Retinal pigment epithelial cell (primary cell): Measurements from ENCODE around the gene WFDC12.

ENCODE experiments used
- DNase-seq: peaks from one replicate; pipeline ENCODE4 v3.0.0-alpha.2; 2010; ENCODE audit warnings: low read depth
- H3K4me3 ChIP-seq: 2 replicates; pipeline ENCODE4 v1.5.1; 2011; ENCODE audit warnings: mild to moderate bottlenecking, low read length, control low read depth, moderate library complexity
- TF ChIP-seq, protein P1 (sequence below): conservative IDR thresholded peaks from 2 replicates; pipeline ENCODE4 v1.5.1; 2011; ENCODE audit warnings: low read depth, low read length, control low read depth, inconsistent platforms

WFDC12 gene

DNA sequence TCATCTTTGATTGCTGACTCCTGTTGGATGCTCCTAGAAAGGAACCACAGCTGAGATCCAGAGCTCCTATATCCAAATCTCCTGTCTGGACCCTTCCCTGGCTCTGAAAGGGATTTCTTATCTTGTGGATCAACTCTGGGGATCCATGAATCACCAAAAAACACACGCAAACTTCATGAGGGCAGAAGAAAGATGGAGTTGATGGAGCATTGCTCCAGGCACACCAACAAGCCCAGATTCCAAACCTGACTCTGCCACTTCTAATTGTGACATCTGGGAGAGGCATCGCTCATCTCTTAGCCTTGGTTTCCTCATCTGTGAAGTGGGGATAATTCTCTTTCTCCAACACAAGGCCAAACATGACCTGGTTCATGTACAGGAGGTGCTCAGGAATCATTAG is 30.1 kb downstream of the WFDC12 start:
- TF ChIP-seq, protein P1, sequence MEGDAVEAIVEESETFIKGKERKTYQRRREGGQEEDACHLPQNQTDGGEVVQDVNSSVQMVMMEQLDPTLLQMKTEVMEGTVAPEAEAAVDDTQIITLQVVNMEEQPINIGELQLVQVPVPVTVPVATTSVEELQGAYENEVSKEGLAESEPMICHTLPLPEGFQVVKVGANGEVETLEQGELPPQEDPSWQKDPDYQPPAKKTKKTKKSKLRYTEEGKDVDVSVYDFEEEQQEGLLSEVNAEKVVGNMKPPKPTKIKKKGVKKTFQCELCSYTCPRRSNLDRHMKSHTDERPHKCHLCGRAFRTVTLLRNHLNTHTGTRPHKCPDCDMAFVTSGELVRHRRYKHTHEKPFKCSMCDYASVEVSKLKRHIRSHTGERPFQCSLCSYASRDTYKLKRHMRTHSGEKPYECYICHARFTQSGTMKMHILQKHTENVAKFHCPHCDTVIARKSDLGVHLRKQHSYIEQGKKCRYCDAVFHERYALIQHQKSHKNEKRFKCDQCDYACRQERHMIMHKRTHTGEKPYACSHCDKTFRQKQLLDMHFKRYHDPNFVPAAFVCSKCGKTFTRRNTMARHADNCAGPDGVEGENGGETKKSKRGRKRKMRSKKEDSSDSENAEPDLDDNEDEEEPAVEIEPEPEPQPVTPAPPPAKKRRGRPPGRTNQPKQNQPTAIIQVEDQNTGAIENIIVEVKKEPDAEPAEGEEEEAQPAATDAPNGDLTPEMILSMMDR: no peak
- no peak overlapping the region for H3K4me3 ChIP-seq
- no peak for DNase-seq

DNA sequence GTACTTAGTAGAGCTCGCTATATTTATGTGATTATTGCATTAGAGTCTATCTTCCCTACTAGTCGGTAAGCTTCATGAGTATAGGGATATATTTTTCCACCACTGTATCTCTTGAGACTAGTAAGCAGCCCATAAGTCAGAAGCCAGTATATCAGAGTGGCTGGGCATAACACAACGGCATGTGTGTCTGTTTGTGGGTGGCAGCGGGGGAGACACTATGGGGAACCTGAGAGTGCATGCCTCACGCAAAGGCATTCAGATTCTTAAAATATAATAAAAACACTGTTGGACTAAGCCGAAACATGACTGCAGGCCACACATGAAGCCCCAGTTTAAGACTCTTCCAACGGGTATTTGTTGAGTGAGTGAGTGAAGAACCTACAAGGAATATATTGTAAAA is 31.4 kb downstream of the WFDC12 start:
- no peak overlapping the region for H3K4me3 ChIP-seq
- TF ChIP-seq, protein P1: no peak
- no peak for DNase-seq

DNA sequence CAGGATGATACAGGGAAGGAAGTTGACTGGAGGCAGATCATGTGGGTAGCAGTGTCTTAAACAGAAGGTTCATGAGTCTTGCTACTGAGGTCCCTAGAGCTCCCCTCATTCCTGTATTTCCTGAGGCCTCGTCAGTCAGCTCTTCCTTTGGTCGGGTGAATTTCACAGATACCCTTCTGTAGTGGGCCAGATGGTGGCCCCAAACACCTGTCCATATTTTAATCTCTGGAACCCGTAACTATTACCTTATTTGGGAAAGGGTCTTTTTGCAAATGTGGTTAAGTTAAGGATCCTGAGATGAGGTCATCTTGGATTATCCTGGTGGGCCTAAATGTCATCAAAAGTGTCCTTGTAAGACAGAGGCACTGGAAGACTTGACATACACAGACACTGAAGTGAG is 32.9 kb downstream of the WFDC12 start:
- DNase-seq: no peak
- TF ChIP-seq, protein P1: no peak
- no peak overlapping the region for H3K4me3 ChIP-seq

DNA sequence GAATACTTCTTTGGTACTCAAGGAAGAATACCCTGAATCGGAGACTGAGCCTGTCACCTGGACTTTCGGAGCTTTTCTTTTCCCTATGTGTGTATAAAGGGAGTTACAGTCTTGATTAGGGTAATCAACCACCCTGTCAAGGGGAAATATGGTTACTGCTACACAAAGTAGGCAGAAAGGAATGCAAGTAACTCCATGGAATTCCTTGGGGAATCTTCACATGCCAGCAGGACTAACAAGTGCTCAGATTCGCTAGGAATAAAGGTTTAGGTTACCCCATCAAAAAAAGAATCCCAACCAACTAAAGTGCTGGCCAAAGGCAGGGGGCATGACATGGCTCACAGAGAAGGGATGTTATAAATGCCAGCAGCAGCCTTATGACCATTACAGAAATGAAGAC is 33.8 kb downstream of the WFDC12 start:
- no peak overlapping the region for H3K4me3 ChIP-seq
- TF ChIP-seq, protein P1: no peak
- no peak for DNase-seq

DNA sequence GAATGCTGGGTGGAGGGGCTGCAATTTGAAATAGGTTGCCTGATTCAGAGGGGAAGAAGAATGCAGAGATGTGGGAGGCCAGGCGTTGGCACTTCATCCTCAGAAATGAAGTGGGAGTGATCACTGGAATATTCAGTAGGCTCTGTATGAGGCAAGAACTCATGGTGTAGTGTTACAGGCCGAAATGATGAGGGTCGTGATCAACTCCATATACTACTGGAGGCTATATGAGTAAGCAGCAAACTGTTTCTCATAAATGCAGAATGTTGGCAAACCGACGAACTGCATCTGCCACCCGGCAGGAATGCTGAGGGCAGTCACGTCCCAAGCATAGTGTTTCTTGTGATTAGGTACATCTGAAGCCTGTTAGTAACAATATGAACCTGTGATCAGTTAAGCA is 36.0 kb downstream of the WFDC12 start:
- no peak overlapping the region for H3K4me3 ChIP-seq
- DNase-seq: no peak
- TF ChIP-seq, protein P1: no peak

DNA sequence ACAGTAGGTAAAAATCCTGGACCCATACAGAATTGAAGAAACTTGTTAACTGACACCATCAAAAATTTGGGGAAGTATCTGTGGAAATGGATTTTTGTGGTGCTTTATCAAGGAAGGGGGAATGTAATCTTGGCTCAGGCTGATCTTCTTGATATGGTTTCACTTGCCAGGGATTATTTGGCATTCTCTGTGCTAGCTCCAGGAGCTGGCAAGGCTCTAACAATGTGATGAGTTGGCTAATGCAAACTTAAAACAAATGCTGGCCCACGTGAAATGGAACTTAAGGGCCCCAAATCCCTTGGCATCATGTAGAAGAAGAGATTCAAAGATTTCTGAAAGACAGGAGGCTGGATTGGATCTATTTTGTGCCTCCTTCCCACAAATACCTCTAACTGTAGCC is 36.5 kb downstream of the WFDC12 start:
- no peak for DNase-seq
- TF ChIP-seq, protein P1: no peak
- H3K4me3 ChIP-seq: no peak overlapping the region

DNA sequence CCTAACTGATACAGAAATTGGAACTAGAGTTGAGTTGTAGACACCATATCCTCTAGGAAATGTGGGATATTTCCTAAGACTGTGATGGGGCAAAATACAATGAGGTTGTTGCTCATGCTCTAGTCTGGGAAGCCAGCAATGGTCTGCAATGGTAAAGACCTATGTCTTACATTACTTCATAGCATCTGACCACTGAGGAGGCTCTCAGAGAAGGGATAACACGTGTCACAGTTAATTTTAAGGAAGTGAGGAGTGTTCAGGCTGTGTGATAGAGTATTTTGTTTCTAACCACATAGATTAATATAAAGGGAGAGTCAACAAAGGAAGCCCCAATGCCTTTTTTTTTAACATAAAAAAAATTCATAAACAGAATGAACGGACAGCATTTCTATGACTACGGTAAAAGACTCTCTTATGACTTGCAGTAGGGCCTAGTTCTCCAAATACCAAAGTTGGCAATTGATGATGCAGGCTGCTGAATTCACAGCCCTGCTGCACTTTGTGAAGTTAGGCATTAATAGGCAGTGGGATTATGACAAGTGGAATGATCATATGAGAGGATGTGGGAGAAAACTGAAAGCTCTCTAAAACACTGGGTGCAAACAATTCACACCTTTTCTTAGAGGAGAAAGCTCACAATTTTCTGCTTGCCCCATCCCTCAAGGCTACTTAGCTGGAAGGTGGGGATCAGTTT is 37.0 kb downstream of the WFDC12 start:
- TF ChIP-seq, protein P1: no peak
- no peak for DNase-seq
- no peak overlapping the region for H3K4me3 ChIP-seq
